GM19193 (cell line): ENCODE data around the gene SMIM17.

Experiments used
- POLR2A ChIP-seq: IDR thresholded peaks from 4 replicates; pipeline ENCODE4 v1.6.1; 2011; ENCODE audit not compliant: insufficient read depth, insufficient read length; ENCODE audit errors: extremely low read depth

The SMIM17 gene

GRCh38 chr19:56625708-56626107 lies 17.3 kb upstream of the SMIM17 start:
- TF ChIP-seq POLR2A, result no peak

- TF ChIP-seq POLR2A, result no peak
Observed at GRCh38 chr19:56633021-56633420, 9.9 kb upstream of the SMIM17 start.

GRCh38 chr19:56637976-56638555 lies 4.9 kb upstream of the SMIM17 start:
- TF ChIP-seq POLR2A, result no peak

GRCh38 chr19:56639217-56639616 lies 3.7 kb upstream of the SMIM17 start:
- no peak for TF ChIP-seq POLR2A

- no peak for TF ChIP-seq POLR2A
Observed at GRCh38 chr19:56643460-56643955, 549 bp downstream of the SMIM17 start.

- no peak for TF ChIP-seq POLR2A
Observed at GRCh38 chr19:56654151-56654550, 11.2 kb downstream of the SMIM17 start.

GRCh38 chr19:56660381-56661107 lies 17.6 kb downstream of the SMIM17 start:
- TF ChIP-seq POLR2A, result no peak

GRCh38 chr19:56661248-56661647 lies 18.3 kb downstream of the SMIM17 start:
- no peak for TF ChIP-seq POLR2A

GRCh38 chr19:56663931-56664500 lies 21.1 kb downstream of the SMIM17 start:
- no peak for TF ChIP-seq POLR2A

- no peak for TF ChIP-seq POLR2A
Observed at GRCh38 chr19:56664511-56664910, 21.6 kb downstream of the SMIM17 start.

GRCh38 chr19:56667311-56667870 lies 24.4 kb downstream of the SMIM17 start:
- no peak for TF ChIP-seq POLR2A

GRCh38 chr19:56668676-56669075 lies 25.7 kb downstream of the SMIM17 start:
- no peak for TF ChIP-seq POLR2A

GRCh38 chr19:56670401-56670960 lies 27.5 kb downstream of the SMIM17 start:
- no peak for TF ChIP-seq POLR2A

- TF ChIP-seq POLR2A, result no peak
Observed at GRCh38 chr19:56670961-56671612, 28.1 kb downstream of the SMIM17 start.

- TF ChIP-seq POLR2A, result no peak
Observed at GRCh38 chr19:56671613-56671994, 28.6 kb downstream of the SMIM17 start, which contains the start of gene ZNF835. Gene ZNF835 (minus strand): TSS chr19:56671757. CDS start chr19:56665198, 6,559 bp downstream.
